ENCODE measurements around the gene UNC45A. TPM values are rescaled to one million over a fixed set of nuclear protein-coding genes. Genes with fewer than 3 reads are reported as not detected.
A peak's percentile ranks its signal among the peaks of the same experiment; 100 is the strongest.
"Not testable (repeated sequence)": the region's sequence is repeated elsewhere in the genome, so short reads cannot be mapped to it uniquely, and the experiment has no call there.

Gene UNC45A
- total RNA-seq, 1 donor from 2014 or later: 67.0 TPM

DNA sequence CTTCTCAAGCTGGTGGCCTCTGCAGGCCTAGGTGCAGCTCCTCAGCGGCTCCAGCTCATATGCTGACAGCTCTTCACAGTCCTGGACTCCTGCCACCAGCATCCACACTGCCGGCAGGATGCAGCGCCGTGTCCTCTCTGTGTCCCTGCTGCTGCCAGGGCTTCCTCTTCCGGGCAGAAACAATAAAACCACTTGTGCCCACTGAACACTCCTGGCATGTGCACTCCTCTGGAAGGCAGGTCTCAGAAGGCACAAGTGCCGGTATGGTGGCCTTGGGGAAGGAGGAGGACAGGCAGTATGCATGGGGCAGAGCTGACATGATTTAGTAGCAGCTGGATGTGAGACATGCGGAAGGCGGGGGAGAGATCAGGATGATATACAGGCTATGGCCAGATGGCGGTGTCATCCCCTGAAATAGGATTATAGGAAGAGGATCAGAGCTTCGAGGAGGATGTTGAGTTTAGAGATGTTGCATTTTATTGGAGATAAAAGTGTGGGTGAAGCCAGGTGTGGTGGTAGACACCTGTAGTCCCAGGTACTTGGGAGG lies 39.4 kb upstream of the UNC45A start:
- peak overlapping the region; percentile 5 for H3K27ac Mint-ChIP-seq
- intact Hi-C loops (cut with micrococcal nuclease): no loop called here
- no peaks in the 10 kb centered on the region for H3K27me3 Mint-ChIP-seq
- H3K4me1 Mint-ChIP-seq: no peaks in the 10 kb centered on the region
- no peak for DNase-seq
- peaks cover 46% of the 10 kb centered on the region for H3K36me3 Mint-ChIP-seq (ENCODE audit: low read depth)
- no peaks in the 10 kb centered on the region for H3K9me3 Mint-ChIP-seq
- no peak overlapping the region for H3K4me3 Mint-ChIP-seq

DNA sequence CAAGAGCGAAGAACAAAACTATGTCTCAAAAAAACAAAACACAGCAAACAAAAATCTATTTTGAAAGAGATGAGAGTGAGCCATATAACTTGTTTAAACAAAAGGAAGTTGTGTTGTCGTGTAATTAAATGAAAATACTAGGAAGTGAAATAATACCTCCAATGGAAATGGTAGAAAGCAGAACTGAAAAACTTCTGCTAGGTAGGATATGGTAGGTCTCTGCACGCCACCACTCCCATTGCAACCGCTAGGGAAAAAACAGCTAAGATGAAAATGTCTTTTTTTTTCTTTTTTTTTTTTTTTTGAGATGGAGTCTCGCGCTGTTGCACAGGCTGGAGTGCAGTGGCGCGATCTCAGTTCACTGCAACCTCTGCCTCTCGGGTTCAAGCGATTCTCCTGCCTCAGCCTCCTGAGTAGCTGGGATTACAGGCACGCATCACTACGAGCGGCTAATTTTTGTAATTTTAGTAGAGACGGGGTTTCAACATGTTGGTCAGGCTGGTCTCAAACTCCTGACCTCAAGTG lies 37.9 kb upstream of the UNC45A start:
- H3K27ac Mint-ChIP-seq; H3K9me3 Mint-ChIP-seq; H3K4me3 Mint-ChIP-seq; H3K27me3 Mint-ChIP-seq; intact Hi-C loops (cut with micrococcal nuclease); DNase-seq: not testable (repeated sequence)
- peaks cover 36% of the 10 kb centered on the region for H3K36me3 Mint-ChIP-seq (ENCODE audit: low read depth)
- peaks cover 12% of the 10 kb centered on the region for H3K4me1 Mint-ChIP-seq

DNA sequence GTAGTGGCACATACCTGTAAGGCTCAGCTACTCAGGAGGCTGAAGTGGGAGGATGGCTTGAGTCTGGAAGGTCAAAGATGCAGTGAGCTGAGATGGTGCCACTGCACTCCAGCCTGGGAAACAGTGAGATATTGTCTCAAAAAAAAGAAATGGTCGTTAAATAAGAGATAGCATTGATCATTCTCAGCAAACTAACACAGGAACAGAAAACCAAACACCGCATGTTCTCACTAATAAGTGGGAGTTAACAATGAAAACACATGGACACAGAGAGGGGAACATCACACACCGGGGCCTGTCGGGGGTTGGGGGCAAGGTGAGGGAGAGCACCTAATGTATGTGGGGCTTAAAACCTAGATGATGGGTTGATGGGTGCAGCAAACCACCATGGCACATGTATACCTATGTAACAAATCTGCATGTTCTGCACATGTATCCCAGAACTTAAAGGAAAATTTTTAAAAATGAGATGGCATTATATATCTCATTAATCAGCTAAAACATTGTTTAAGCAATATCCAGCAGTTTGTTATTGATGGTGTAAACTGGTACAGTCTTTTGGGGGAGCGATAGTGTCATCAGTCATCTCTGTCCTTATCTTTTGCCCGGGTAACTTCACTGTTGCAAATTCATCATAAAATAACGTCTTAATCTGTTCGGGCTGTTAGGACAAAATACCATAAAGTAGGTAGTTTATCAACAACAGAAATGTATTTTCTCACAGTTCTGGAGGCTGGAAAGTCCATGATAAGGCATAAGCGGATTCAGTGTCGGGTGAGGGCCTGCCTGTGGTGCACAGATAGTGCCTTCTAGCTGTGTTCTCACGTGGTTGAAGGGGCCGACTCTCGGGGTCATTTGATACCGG lies 33.7 kb upstream of the UNC45A start:
- peaks cover 26% of the 10 kb centered on the region for H3K36me3 Mint-ChIP-seq (ENCODE audit: low read depth)
- intact Hi-C loops (cut with micrococcal nuclease): loop anchor here (1.0 kb wide), 2 partner anchors 23 to 33 kb away; no protein-coding TSS in a partner anchor
- peak; percentile 70 for DNase-seq
- no peaks in the 10 kb centered on the region for H3K27me3 Mint-ChIP-seq
- H3K4me3 Mint-ChIP-seq: peak overlapping the region; percentile 87
- H3K27ac Mint-ChIP-seq: peak overlapping the region; percentile 70
- no peaks in the 10 kb centered on the region for H3K9me3 Mint-ChIP-seq
- peaks cover 24% of the 10 kb centered on the region for H3K4me1 Mint-ChIP-seq

DNA sequence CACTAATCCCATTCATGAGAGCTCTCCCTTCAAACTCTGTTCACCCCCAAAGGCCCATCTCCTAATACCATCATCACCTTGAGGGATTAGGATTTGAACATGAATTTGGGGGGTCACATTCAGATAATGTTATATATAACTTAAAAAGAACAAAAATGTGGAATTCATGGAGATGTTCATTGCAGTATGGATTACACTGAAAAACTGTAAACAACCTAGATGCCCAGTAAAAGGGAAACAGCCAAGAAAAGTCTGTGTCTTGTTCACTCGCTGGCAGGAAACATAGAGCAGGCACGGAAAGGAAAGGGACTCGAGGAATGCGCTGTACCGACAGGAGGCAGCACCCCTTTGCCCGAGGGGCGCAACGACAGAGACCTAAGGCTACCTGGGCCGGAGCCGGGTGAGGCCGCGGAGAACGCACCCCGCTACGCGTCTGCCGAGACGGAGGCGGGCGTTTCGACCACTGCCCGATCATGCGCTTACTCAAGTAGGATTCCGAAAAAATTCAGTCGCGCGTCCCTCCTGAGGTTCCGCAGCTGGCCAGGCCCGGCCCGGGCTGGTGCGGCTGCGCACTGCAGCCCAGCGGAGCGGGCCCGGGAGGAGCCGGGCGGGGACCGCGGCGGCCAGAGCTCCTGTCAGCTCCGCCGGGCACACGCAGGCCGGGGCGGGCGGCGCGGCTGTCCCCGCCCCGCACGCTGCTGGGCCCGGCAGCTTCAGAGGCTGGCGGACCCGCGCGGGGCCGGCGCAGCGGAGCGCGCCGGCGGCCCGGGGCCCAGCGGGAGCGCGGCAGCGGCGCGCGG lies 32.8 kb upstream of the UNC45A start:
- Mint-ChIP-seq H3K27me3 (no peaks in the 10 kb centered on the region), H3K9me3 (no peaks in the 10 kb centered on the region), H3K4me3 (peak overlapping the region; percentile 87), H3K27ac (peak overlapping the region; percentile 70), H3K36me3 (ENCODE audit: low read depth) (peaks cover 26% of the 10 kb centered on the region), H3K4me1 (peaks cover 26% of the 10 kb centered on the region)
- DNase-seq: peak; percentile 93
- intact Hi-C loops (cut with micrococcal nuclease): loop anchor here (1.0 kb wide), 2 partner anchors 22 to 32 kb away; no protein-coding TSS in a partner anchor

- H3K36me3 Mint-ChIP-seq (ENCODE audit: low read depth): peaks cover 35% of the 10 kb centered on the region
- intact Hi-C loops (cut with micrococcal nuclease): loop anchor here (1.0 kb wide), 2 partner anchors 21 to 31 kb away; no protein-coding TSS in a partner anchor
- H3K9me3 Mint-ChIP-seq: no peaks in the 10 kb centered on the region
- peaks cover 26% of the 10 kb centered on the region for H3K4me1 Mint-ChIP-seq
- H3K4me3 Mint-ChIP-seq: peak within 1 kb of the TSS; percentile 90
- H3K27me3 Mint-ChIP-seq: no peaks in the 10 kb centered on the region
- H3K27ac Mint-ChIP-seq: peak within 1 kb of the TSS; percentile 91
- peak; percentile 94 for DNase-seq
Measured at GRCh38 chr15:90902840-90903732, 32.0 kb upstream of the UNC45A start, which contains the start of gene MAN2A2. Gene MAN2A2 (plus strand): TSS chr15:90903302. CDS start chr15:90904208, 906 bp downstream.

- intact Hi-C loops (cut with micrococcal nuclease): no loop called here
- Mint-ChIP-seq H3K36me3 (ENCODE audit: low read depth) (peaks cover 38% of the 10 kb centered on the region), H3K4me1 (peaks cover 26% of the 10 kb centered on the region), H3K9me3 (no peaks in the 10 kb centered on the region), H3K27me3 (no peaks in the 10 kb centered on the region), H3K27ac (peak overlapping the region; percentile 91), H3K4me3 (peak overlapping the region; percentile 90)
- DNase-seq: no peak
Measured at GRCh38 chr15:90903733-90904536, 31.1 kb upstream of the UNC45A start.

GRCh38 chr15:90904746-90905145 lies 30.3 kb upstream of the UNC45A start:
- no peaks in the 10 kb centered on the region for H3K9me3 Mint-ChIP-seq
- DNase-seq: no peak
- no peaks in the 10 kb centered on the region for H3K27me3 Mint-ChIP-seq
- peak overlapping the region; percentile 35 for H3K4me3 Mint-ChIP-seq
- peaks cover 26% of the 10 kb centered on the region for H3K4me1 Mint-ChIP-seq
- H3K27ac Mint-ChIP-seq: no peak overlapping the region
- H3K36me3 Mint-ChIP-seq (ENCODE audit: low read depth): peaks cover 41% of the 10 kb centered on the region
- intact Hi-C loops (cut with micrococcal nuclease): no loop called here

- Mint-ChIP-seq H3K36me3 (ENCODE audit: low read depth) (peaks cover 43% of the 10 kb centered on the region), H3K27me3 (no peaks in the 10 kb centered on the region), H3K9me3 (no peaks in the 10 kb centered on the region), H3K4me3 (peak overlapping the region; percentile 51), H3K27ac (peak overlapping the region; percentile 0), H3K4me1 (peaks cover 26% of the 10 kb centered on the region)
- intact Hi-C loops (cut with micrococcal nuclease): no loop called here
- no peak for DNase-seq
Measured at GRCh38 chr15:90905306-90906180, 29.5 kb upstream of the UNC45A start.

DNA sequence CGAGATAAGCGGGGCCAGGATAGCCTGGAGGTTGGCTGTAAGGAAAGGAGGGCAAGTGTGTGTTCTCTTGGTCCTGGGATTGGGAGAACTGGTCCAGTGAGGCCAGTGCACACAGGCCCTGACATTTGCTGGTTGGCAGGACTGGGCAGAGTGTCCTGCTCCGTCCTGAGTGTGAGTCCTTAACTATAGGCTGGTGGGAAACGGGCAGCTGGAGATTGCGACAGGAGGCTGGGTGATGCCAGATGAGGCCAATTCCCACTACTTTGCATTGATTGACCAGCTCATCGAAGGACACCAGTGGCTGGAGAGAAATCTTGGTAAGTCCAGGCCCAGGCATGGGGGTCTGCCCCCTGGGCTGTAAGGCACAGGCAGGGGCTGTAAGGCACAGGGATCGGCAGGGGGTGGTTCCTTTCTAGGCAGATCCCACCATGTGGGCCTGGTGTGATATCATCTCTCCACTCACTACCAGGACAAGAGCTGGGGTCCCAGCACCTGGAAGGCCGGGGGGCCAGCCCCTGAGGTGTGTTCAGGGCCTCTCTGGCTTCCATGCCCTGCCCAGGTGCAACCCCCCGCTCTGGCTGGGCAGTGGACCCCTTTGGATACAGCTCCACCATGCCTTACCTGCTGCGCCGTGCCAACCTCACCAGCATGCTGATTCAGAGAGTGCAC lies 28.8 kb upstream of the UNC45A start:
- H3K4me1 Mint-ChIP-seq: peaks cover 23% of the 10 kb centered on the region
- intact Hi-C loops (cut with micrococcal nuclease): no loop called here
- no peak for DNase-seq
- no peaks in the 10 kb centered on the region for H3K9me3 Mint-ChIP-seq
- H3K27me3 Mint-ChIP-seq: no peaks in the 10 kb centered on the region
- peak overlapping the region; percentile 0 for H3K27ac Mint-ChIP-seq
- H3K4me3 Mint-ChIP-seq: no peak overlapping the region
- H3K36me3 Mint-ChIP-seq (ENCODE audit: low read depth): peaks cover 50% of the 10 kb centered on the region

DNA sequence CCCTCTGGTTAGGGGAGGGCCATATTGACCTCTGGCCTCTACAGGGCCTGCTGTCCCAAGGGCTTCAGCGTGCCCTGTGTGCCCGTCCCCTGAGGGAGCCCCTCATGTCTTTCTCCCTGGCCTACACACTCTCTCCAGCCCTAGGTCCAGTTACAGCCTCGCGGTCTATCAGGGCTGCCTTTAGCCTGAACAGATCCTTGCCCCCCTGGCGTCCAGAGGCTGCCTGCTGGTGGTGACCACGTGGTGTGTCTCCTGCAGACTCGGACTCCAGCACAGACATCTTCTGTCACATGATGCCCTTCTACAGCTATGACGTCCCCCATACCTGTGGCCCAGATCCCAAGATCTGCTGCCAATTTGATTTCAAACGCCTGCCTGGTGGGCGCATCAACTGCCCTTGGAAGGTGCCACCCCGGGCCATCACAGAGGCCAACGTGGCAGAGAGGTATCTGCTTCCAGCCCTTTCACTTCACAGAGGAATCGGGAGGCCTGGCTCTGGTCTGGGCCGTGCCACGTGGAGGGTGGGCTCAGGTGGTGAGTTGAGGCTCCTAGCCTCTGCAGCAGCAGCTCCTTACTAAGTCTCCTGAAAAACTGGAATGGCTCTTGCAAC lies 27.9 kb upstream of the UNC45A start:
- Mint-ChIP-seq H3K27ac (no peak overlapping the region), H3K27me3 (no peaks in the 10 kb centered on the region), H3K4me1 (peaks cover 15% of the 10 kb centered on the region), H3K4me3 (no peak overlapping the region), H3K36me3 (ENCODE audit: low read depth) (peaks cover 56% of the 10 kb centered on the region), H3K9me3 (no peaks in the 10 kb centered on the region)
- intact Hi-C loops (cut with micrococcal nuclease): no loop called here
- no peak for DNase-seq
